GM19452 (cell line): Measurements from ENCODE around the gene MZB1.
"Not testable (repeated sequence)": the region's sequence is repeated elsewhere in the genome, so short reads cannot be mapped to it uniquely, and the experiment has no call there.

Experiments
- ATAC-seq: cut with Tn5 transposase; IDR thresholded peaks from one replicate; pipeline ENCODE4 v1.9.1; 2021; ENCODE audit not compliant: unreplicated experiment

MZB1 gene

DNA sequence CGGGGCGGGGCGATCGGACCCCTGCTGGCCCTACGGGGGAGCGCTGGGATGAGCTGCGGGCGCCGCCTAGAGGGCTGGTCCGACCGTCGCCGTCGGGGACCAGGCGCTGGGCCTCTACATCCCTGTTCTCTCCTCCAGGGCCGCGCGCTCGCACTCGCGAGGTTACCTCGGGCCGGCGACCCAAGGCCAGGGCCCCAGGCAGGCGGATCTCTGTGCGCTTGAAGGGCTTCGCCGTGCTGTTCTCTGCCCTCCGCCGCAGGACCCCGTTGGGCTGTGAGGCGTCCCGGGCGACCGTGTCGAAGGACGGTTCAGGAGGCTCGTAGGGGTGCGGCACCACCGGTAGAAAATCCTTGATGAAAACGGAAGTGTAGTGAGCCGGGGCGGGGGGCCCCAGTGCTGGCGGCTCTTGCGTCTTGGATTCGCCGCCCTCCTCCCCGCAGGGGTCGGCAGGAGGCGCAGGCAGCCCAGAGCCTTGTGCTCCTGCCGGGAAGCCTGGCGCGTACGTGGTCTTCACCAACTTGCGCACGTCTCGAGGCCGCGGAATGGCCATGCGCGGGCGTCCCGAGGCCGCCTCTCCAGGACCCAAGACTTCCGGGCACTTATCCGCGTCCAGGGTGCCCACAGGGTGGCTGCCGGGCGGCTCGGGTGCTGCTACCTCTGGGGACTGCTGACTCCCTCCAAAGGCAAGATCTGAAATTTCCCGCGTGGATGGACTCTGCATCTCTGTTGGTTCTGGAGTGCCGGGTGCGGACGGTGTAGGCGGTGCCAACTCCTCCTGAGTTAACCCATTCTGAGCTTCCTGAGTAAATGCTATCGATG lies 3.2 kb upstream of the MZB1 start:
- ATAC-seq: peak; percentile 40

GRCh38 chr5:139392324-139392677 lies 2.6 kb upstream of the MZB1 start:
- ATAC-seq: no peak

GRCh38 chr5:139391570-139392323 lies 2.0 kb upstream of the MZB1 start:
- ATAC-seq: no peak

DNA sequence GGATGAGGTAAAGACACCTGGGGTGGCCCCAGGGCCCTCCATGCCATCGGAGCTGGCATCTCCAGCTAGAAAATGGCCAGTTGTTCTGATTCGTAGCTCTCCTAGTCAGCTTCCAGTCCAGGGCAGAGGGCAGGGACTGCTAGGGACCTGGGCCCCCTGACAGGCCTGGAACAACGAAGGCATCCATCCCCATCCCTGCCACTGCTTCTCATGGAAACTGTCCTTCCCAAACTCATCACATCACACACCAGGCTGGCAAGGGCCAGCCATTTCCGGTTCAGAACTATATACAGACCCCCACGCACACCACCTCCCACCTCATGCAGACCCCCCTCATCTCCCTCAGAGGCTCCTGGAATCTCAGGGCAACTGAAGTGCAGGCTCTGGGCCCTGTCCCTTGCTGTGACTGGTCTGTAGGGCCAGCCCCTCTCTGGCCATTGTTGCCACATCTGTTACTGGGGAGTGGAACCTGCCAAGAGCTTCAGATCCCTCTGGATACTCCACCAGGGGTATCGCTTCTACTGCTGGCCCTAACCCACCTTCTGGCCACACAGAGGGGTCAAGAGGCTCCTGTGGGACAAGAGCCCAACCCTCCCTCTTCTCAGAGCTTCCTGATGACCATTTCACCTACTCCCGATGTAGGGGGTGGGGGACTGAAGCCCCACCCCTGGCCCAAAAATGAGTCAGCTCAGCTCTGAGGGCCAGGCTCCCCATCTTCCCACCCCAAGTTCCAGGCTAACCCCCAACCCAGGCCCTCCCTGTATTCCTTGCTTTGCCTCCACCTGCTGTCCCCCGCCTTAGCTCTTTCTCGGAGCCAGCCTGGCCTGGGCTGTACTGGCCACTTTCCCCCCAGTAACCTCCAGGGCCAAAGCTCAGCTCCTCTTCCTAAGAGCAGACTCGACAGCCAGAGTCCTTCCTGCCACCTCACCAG lies 1.2 kb upstream of the MZB1 start:
- no peak for ATAC-seq

GRCh38 chr5:139388198-139388821 lies 1.4 kb downstream of the MZB1 start:
- ATAC-seq: no peak

- ATAC-seq: no peak
Observed at GRCh38 chr5:139387611-139388197, 2.0 kb downstream of the MZB1 start.

DNA sequence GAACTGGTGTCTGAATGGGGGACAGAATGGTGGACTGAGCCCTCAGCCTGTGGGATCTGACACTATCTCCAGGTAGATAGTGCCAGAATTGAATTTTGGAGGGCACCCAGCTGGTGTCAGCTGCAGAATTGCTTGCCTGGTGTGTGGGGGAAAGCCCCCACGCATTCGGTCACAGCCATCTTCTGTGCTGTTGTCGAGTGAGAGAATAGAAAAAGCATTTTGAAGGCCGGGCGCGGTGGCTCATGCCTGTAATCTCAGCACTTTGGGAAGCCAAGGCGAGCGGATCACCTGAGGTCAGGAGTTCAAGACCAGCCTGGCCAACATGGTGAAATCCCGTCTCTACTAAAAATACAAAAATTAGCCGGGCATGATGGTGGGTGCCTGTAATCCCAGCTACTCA lies 2.8 kb downstream of the MZB1 start:
- ATAC-seq: not testable (repeated sequence)

DNA sequence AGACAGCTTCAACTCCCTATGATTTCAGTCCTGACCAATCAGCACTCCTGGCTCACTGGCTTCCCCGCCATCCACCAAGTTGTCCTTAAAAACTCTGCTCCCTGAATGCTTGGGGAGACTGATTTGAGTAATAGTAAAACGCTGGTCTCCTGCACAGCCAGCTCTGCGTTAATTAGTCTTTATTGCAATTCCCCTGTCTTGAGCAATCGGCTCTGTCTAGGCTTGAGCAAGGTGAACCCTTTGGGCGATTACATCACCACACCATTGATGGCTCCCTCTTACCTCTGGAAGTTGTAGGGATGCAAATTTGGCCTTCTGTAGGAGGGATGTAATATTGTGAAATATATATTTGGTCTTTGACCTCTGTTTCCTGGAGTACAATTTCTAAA lies 3.7 kb downstream of the MZB1 start:
- no peak for ATAC-seq

GRCh38 chr5:139385061-139386049 lies 4.4 kb downstream of the MZB1 start:
- ATAC-seq: no peak

- no peak for ATAC-seq
Observed at GRCh38 chr5:139384591-139385051, 5.1 kb downstream of the MZB1 start.

DNA sequence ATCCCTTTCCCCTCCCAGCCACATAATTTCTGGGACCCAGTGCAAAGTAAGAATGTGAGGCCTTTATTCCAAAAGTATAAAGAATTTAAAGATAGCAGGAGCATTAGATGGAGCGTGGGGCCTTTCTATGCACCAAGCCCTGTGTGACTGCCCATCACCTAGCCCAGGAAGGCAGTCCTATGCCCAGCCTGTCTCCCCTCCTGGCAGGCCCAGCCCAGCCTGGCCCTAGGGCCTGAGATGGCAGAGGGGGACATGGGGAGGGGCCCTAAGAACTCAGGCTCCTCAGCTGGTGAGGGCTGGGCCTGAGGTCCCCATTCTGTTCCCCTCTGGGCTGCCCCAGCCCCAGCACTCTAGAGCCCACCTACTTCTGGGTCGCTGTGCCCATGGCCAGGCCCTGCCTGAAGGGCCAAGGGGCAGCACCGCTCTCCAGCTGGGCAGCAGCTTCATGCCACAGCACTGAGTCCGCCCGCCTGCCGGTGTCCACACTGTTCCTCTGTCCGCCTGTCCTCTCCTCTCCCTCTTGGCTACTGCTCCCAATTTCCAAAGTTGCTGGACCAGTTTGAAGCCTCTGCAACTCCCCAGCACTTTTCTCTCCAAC lies 5.6 kb downstream of the MZB1 start:
- ATAC-seq: no peak

DNA sequence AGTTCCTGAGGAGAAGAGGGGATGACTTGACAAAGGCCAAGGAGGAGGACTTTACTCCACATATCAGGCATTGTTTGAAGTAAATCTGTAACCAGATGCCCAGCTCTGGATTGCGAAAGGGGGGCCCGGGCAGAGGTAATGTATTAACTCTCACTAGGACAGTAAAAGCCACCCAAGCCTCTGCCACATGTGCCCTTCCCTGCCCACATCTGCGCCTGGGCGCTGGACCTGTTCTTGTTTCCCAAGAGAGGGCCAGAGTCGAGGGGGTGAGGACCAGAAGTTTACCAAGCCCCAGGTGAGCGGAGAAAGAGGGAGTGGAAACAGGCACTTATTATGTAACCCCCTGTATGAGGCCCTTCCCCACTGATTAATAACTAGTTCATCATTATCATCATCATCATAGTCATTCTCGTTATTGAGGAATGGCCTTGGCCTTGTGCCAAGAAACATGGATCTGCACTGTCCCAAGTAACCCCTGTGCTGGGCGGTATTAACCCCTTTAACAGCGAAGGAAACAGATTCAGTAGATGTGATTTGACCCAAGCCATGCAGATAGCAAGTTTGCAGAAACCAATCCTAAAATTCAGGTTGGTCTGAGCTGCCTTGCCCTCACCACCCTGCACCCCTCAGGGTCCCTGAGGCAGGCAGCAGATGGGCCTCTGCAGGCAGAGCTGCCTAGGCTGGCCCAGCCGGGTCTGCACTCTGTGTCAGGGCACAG lies 6.3 kb downstream of the MZB1 start, which contains the start of gene SLC23A1:
SLC23A1 (minus strand) TSS at position 23 of the 718 bp plus-strand sequence. CDS start 44 bp downstream, outside the sequence.
- ATAC-seq: no peak

DNA sequence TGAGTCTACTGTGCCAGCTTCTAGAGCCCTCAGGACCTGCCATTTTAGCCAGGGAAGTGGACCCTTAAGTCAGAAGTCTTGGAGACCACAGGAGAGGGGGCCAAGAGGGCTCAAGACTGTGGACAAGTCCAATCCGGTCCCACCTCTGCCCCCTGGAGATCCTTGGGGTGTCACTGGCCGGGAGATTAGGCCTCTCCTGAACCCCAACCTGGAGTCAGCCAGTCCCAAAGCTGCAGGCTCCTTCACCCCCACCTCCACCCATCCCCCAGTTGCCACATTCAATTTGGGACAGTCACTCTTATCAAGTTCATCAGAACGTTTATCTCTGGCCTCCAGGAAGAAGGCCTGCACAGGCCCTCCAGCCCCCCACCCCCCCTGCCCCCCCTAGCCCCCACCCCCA lies 6.9 kb downstream of the MZB1 start:
- no peak for ATAC-seq

DNA sequence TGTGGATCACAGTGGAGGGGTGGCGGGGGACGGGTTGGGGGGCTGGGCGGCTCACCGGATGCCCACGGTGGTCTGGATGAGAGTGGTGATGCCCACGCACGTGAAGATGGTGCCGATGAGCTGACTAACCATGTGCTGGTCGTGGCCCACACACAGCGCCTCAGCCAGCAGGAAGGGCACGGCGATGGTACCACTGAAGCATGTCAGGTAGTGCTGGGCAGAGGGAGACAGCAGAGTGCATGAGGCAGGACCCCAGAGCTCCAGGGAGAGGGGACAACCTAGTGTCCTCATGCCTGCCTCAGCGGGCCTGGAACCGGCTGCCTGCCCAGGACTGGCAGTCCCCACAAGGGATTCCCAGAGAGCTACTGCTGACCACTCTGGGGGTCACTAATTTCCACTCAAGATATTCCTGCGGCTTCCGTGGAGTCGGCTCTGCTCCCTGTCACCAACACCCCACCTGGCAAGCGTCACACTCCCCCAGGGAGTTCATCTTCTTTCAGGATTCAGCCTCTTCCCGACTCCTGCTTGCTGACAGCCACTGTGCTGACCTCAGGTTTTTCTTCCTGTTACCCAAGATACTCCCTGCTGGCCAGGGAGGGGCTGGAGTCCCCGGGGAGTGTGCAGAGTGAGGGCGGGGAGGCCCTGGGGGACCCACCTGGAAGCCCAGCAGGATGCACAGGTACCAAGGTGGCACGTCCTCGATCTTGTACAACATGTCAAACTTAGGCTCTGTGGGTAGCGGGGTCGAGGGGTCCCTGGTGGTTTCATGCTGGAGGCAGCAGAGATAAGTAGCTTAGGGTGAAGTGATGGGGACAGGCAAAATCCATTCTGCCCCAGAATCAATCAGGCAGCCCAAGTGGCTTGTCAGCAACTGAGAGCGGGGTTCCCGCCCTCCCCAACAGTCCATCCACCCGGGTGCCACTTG lies 7.6 kb downstream of the MZB1 start:
- ATAC-seq: no peak

DNA sequence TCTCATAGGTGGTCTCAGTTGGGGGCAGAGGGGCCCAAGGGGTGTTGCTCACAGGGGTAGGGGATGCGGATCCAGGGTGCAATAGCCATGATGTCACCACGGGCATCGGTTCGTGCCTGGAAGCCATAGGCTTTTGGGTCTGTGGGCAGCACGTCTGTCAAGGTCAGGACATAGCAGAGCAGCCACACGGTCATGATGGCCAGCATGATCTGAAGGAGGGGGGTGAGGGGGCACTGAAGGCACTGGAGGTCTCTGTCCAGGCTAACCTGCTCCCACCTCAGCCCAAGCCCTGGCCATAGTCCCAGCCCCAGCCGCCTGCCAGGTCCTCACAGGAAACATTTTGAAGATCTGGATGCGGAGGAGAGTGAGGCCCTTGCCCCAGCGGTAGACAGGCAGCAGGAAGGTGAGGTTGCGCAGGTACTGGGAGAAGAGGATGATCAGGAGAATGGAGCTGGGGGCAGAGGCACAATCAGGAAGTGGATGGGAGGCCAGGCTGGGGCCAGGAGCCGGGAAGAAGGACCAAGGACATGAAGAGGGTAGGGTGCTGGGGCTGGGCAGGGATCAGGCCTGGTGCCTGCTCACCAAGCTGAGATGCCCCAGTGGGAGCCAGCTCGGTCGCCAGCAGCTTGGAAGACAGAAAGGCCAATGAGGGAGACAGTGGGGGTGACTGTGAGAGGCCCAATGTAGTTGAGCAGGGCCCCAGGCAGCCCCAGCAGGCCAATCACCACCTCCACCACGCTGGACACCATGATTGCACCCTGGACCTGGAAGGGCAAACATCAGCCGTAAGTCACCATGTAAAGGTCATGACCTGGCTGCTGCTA lies 9.9 kb downstream of the MZB1 start:
- ATAC-seq: no peak

DNA sequence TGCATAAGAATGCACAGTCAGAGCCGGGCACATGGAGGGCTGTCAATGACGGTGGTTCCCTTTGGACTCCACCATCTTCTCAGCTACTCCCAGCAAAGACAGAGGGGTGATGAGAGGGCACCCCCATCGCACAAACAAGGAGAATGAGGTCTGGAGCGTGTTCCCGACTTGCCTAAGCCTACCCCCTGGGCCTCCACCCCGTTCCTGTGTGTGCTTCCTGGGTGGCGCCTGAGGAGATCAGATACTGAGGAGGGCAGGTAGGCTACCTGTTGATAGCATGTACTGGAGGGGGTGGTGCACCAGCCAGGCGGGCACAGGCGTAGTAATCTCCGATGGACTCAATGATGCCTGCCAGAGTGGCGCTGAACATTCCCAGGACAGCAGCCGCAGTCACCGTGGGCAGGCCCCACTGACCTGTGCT lies 10.8 kb downstream of the MZB1 start:
- no peak for ATAC-seq
